HG02943 (cell line): ENCODE measurements around the gene ZNF880.
"Not testable (repeated sequence)": the region's sequence is repeated elsewhere in the genome, so short reads cannot be mapped to it uniquely, and the experiment has no call there.

Experiments
- ATAC-seq: cut with Tn5 transposase; IDR thresholded peaks from one replicate; pipeline ENCODE4 v1.9.1; 2021; ENCODE audit warnings: mild to moderate bottlenecking, low read depth, moderate library complexity; ENCODE audit not compliant: unreplicated experiment

The ZNF880 gene

DNA sequence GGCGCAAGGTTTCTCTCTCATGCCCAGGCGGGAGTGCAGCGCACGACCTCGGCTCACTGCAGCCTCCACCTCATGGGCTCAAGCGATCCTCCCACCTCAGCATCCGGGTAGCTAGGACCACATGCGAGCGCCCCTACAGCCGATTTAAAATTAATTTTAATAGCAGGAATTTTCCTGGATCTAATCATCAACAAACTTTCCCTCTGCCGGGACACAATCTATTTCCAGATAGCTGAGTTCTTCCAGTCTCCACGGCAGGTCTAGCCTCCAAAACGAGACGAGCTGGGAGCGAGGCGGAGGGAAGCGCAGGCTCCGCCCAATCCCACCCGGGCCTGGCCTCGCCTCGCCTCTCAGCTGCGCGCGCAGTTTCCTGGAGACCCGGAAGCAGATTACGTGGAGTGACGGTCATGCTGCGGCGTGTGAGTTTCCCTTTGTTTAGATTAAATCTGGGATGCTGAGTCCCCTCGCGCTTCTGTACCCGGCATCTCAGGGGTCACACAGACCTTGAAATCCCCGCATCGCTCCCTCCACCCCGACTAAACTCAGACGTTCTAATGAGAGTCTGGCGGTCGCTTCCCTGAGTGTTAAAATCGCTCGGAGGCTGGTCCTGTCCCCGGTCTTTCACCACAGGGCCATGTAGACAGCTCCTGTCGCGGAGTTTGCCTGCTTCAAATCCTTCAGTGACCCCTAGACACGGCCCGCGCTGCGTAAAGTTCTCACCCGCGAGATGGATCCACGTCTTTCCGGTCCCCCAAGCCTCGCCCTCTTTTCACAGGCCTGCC lies at the start of gene ZNF880:
TSS of gene ZNF880 (plus strand) at position 365 of the 782 bp plus-strand sequence. CDS start at position 408, 43 bp downstream.
- ATAC-seq = peak; percentile 87

DNA sequence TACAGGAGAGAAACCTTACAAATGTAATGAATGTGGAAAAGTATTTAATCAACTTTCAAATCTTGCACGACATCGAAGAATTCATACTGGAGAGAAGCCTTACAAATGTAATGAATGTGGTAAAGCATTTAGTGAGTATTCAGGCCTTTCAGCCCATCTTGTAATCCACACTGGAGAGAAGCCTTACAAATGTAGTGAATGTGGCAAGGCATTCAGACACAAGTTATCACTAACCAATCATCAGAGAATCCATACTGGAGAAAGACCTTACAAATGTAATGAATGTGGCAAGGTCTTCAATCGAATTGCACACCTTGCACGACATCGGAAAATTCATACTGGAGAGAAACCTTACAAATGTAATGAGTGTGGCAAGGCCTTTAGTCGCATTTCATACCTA lies 47.3 kb upstream of the ZNF880 start:
- ATAC-seq = no peak

DNA sequence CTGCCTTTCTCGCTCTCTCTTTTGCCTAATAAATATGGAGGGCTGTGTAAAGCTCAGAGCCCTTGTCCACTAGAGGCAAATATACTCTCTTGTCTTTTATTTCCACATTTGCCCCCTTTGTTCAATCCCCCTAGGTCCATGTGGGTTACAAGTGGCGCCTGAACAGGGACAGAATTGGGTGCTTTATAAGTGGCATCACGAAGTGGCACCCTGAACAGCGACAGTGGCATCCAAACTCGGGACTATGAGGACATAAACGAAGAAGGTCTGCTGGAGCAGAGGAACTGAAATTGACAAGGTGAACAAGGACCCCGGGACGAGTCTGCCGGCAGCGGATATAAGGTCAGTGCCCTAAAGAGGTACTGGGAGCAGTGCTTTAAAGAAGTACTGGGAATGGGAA lies 38.0 kb upstream of the ZNF880 start:
- ATAC-seq = no peak

DNA sequence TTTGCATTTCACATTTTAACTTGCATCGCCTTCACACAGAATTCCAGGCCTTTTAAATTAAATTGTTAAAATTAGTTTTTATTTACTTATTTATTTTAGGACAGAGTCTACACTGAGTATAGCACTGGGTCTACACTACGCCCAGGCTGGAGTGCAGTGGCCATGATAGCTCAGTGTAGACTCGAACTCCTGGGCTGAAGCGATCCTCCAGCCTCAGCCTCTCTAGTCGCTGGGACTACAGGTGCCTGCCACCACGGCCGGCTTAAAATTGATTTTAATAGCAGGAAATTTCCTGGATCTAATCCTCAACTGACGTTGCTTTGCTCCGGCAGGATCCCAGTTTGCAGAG lies 34.0 kb upstream of the ZNF880 start:
- no peak for ATAC-seq

DNA sequence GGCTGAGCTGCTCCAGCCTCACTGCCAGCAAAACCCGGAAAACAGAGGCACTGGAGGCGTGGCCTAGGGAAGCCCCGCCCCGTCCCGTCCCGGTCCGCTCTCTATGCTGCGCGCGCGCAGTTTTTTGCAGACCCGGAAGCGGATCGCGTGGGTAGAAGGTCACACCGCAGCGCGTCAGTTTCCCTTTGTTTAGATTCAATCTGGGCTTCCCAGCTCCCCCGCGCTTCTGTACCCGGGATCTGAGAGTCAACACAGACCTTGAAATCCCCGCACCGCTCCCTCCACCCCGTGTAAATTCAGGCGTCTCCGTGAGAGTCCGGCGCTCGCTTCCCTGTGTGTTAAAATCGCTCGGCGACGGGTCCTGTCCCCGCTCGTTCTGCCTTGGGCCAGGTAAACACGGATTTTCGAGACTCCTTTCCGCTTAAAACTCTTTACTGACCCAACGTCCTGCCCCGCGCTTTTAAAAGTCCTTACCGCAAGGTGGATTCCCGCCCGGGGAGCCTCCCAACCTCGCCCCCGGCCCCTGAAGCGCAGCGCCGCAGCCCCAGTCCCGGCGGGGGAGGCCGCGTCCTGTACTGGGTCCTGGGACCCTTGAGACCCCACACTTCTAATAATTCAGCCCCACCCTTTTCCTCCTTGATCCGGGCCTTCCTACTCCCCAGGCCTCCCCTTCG lies 33.5 kb upstream of the ZNF880 start, which contains the start of gene ZNF610:
TSS of gene ZNF610 (plus strand) at position 127 of the 674 bp plus-strand sequence. CDS start 12,930 bp downstream, outside the sequence.
- no peak for ATAC-seq

DNA sequence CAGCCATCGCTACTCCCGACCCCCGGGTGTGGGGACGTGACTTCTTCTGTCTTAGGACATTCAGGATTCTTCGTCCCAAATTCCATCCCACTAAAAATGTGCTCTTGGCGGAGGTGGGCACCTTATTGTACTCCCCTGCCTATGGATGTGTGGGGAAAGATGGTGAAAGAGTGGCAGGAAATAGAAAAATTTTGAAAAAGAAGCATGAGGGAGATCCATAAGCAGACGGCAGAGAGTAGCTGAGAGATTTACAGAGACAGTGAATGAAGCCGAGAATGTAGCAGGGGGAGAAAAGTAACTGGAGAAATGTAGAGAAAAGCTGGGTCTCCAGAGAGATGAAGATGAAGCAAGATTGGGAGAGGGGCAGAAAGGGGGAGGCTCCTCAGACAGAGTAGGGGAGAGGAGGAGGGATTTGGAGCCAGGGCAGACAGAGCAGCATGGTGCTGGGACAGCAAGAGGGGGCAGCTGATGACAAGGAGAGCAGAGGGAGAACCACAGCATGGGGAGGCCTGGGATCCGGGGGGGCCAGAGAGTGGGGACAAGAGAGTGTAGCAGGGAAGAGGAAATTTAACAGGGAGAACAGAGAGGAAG lies 32.8 kb upstream of the ZNF880 start:
- ATAC-seq = no peak

DNA sequence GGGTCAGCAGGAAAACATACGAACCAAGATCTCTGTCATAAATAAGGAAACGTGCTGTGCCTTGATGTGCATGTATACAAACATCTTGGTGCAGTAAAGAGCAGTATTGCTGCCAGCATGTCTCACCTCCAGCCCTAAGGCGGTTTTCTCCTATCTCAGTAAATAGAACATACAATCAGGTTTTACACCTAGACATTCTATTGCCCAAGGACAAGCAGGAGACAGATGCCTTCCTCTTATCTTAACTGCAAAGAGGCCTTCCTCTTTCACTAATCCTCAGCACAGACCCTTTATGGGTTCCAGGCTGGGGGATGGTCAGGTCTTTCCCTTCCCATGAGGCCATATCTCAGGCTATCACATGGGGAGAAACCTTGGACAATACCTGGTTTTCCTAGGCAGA lies 30.7 kb upstream of the ZNF880 start:
- not testable (repeated sequence) for ATAC-seq

DNA sequence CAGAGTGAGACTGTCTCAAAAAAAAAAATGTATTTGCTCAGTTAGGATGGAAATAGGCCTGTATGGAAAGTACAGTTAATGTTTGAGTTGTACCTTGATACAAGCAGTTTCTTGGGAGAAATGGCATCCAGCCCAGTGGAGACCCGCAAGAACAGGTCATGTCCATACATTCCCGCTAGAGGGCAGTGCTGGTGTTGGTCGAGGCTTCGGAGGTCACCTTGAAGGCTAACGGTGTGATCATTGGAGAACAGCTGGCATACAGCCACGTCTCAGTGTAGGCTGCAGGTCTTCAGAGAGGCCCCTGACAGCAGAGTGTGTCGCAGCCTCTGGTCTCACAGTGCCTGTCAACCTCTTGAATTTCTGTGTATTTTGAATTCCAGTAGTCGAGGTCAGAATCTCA lies 26.2 kb upstream of the ZNF880 start:
- ATAC-seq = no peak

DNA sequence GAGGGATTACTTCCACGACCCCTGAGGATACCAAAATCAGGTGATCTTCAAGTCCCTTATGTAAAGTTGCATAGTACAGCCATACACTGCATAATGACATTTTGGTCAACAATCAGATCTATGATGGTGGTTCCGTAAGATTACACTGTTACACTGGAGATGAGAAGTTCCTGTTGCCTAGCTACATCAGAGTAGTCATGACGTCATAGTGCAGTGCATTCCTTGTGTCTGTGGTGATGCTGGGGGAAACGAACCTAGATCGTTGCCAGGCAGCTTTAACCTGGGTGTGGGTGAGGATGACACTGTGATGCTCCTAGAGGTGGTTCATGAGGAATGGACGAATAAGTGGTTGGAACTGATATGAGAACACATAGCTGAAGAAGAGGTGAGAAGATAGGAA lies 24.6 kb upstream of the ZNF880 start:
- ATAC-seq = no peak

DNA sequence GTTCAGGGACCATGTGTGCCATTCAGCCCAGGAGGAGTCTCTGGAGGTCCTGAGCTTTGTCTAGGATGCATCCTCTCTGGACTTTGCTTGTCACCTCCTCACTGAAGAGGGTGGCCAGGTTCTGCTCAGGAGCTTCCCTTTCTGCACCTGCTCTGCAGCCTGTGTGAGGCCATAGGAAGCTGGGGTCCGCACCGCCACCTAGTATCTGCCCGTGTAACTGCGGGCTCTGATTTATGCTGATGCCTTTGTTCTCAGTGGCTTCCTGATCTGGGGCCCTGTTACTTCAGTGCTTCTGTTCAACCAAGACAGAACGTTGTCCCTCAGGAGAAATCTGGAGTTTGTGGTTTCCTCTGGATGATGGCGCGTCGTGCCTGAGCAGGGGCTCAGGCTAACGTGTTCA lies 18.2 kb upstream of the ZNF880 start:
- ATAC-seq = no peak

DNA sequence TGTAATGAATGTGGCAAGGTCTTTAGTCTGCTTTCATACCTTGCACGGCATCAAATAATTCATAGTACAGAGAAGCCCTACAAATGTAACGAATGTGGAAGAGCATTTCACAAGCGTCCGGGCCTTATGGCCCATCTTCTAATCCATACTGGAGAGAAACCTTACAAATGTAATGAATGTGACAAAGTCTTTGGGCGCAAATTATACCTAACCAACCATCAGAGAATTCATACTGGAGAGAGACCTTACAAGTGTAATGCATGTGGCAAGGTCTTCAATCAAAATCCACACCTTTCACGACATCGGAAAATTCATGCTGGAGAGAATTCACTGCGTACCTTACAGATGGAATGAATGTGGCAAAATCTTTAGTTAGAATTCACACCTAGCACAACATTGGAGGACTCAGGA lies 3.3 kb upstream of the ZNF880 start:
- ATAC-seq = no peak

DNA sequence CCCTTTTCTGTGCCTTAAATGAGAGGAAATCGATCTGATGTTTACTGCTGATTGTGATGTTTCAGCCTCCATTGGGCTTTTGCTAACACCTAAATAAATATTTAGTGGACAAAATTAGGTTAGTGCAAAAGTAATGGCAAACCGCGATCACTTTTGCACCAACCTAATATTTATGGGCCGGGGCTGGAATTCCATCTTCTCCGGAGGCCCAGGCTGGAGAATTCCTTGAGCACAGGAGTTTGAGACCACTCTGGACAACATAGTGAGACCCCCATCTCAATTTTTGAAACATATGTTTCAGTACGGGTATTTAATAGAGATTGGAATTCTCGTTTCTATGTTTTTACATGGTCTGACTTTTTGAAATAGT lies 603 bp downstream of the ZNF880 start:
- no peak for ATAC-seq

DNA sequence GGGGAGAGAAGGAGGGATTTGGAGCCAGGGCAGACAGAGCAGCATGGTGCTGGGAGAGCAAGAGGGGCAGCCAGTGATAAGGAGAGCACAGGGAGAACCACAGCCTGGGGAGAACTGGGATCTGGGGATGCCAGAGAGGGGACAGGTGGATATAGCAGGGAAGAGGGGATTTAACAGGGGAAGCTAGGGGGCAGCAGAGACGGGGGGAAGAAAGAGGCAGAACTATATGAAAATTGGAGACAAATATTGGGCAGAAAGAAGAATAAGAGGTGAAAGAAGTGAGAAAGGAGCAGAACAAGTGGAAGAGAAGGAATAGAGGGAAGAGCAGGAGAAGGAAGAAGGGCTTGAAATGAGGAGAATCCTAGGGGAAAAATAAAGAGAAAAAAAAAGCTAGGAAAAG lies 21.4 kb downstream of the ZNF880 start:
- no peak for ATAC-seq

DNA sequence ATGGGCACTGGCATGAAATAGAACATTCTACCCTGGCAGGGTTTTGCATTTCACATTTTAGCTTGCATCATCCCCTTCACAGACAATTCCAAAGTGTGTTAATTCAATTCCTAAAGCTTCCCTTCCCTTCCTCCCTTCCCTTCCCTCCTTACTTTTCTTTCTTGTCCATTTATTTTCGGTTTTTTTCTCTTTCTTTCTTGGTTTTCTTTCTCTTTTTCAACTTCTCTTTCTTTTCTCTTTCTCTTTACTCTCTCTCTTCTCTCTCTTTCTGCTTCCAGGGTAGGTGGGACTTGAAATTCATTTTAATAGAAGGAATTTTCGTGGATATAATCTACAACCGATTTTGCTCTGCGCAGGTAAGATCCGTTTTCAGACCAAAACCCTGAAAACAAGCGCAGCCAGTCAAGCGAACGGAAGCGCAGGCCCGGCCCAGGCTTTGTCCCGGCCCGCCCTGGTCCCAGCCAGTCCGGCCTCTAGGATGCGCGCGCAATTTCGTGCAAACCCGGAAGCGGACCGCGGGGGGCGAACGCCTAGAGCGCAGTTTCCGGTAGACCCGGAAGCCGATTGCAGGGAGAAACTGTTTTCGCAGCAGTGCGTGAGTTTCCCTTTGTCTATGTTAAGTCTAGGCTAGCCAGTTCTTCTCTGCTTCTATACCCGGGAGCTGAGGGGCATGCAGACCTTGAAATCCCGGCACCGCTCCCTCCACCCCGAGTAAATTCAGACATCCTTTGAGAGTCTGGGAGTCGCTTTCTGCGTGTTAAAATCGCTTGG lies 27.8 kb downstream of the ZNF880 start, which contains the start of gene ZNF528:
TSS of gene ZNF528 (plus strand) at position 540 of the 771 bp plus-strand sequence. CDS start 4,165 bp downstream, outside the sequence.
- peak; percentile 69 for ATAC-seq

DNA sequence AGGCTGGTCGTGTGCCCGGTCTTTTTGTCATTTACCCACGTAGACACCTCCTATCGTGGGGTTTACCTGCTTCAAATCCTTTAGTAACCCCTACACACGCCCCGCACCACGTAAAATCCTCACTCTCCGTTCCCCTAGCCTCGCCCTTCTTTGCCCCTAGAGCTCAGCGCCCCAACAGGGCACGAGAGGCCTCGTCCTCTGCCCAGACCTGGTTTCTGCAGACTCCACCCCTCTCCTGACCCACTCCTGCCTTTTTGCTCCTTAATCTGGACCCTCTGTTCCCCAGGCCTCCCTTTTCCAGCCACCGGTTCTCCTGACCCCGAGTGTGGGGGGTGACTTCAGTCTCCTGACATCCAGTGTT lies 28.3 kb downstream of the ZNF880 start:
- ATAC-seq = no peak

DNA sequence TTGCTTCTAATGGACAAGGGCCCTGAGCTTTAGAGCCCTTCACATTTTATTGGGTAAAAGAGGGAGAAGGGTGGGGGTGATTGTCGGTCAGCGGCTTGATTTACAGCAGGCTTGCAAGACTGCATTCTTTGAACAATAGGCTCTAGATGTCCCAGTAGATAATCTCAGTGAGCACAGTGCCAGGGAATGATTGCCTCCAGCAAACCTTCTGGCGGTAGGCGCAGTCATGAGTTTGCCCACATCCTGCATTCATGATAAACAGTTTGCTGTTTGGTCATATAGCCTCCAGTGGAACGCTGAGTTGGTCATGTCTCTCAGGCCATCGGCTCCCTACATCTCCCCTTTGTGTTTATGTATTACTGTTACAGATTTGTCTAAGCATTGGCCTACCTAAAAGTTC lies 40.6 kb downstream of the ZNF880 start:
- no peak for ATAC-seq

DNA sequence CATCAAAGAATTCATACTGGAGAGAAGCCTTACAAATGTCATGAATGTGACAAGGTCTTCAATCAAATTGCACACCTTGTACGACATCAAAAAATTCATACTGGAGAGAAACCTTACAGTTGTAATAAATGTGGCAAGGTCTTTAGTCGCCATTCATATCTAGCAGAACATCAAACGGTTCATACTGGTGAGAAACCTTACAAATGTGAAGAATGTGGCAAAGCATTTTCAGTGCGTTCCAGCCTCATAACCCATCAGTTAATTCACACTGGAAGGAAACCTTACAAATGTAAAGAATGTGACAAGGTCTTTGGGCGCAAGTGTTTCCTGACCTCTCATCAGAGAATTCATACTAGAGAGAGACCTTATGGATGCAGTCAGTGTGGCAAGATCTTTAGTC lies 46.0 kb downstream of the ZNF880 start:
- no peak for ATAC-seq

DNA sequence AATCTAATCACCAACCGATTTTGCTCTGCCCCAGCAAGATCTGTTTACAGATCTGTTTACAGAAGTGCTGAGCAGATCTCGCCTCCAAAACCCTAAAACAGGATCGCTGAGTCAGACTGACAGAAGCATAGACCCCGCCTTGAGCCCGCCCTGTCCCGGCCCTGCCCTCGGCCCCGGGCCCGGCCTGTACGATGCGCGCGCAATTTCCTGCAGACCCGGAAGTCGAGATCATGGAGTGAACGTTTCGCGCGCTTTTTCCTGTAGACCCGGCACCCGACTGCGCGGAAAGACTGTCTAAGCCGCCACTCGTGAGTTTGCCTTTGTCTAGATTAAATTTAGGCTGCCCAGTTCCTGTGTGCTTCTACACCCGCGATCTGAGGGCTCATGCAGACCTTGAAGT lies 59.2 kb downstream of the ZNF880 start, which contains the start of gene ZNF534:
TSS of gene ZNF534 (plus strand) at position 212 of the 400 bp plus-strand sequence. CDS start 2,327 bp downstream, outside the sequence.
- no peak for ATAC-seq
